Pancreas (tissue), 10 donors: ENCODE measurements around the gene SORCS2. TPM values are rescaled to one million over a fixed set of nuclear protein-coding genes. Genes with fewer than 3 reads are reported as not detected.
A peak's percentile ranks its signal among the peaks of the same experiment; 100 is the strongest.

Experiments
- ATAC-seq, 4 donors: fragments of 200-7000 bp; cut with Tn5 transposase; one replicate each; pipeline versions ENCODE4 v1.8.0 to v1.9.1; 2020; ENCODE audit warnings: mild to moderate bottlenecking in 4 of 4, moderate library complexity in 4 of 4
- DNase-seq, 6 donors: peaks; one replicate each; pipeline ENCODE4 v3.0.0-alpha.2; 2020
- FAIRE-seq: peaks from 2 replicates; lab custom pipeline; 2012; peaks lifted over from hg19 to GRCh38; lab: Jason Lieb, UNC
- H3K27ac ChIP-seq, 4 donors: fragments of 200-600 bp; sonication (generic); 1 replicate in 3 of 4; 2 replicates in 1 of 4; pipeline versions ENCODE4 v1.5.0 to v1.8.0; 2020
- H3K27me3 ChIP-seq, 4 donors: fragments of 200-600 bp; one replicate each; pipeline ENCODE4 v1.8.0; 2021
- H3K36me3 ChIP-seq, 3 donors: fragments of 200-600 bp; sonication (generic) in 1 of 3; one replicate each; pipeline versions ENCODE4 v1.5.0 to v1.8.0; 2020 to 2021
- H3K4me1 ChIP-seq, 3 donors: fragments of 200-600 bp; one replicate each; pipeline ENCODE4 v1.8.0; 2021
- H3K4me3 ChIP-seq, 4 donors: fragments of 200-600 bp; sonication (generic) in 2 of 4; one replicate each; pipeline versions ENCODE4 v1.5.0 to v1.8.0; 2020 to 2021
- H3K9me3 ChIP-seq, 4 donors: fragments of 200-600 bp; one replicate each; pipeline ENCODE4 v1.8.0; 2021
- CTCF ChIP-seq, 4 donors: fragments of 200-600 bp; sonication (generic) in 3 of 4; IDR thresholded peaks; one replicate each; pipeline versions ENCODE4 v1.5.0 to v1.8.0; 2021; ENCODE audit warnings: antibody characterized with exemption in 4 of 4
- WGBS, 2 donors: extraction: QIAGEN DNeasy Blood & Tissue Kit; methylation state at CpG; one replicate each; pipeline ENCODE4 v1.1.7; 2013; 5-methylcytosine and 5-hydroxymethylcytosine counted together
- intact Hi-C, 3 donors: fragments of 100-400 bp; cut with DNase I; formaldehyde crosslinking; loops; one replicate each; pipeline versions ENCODE4 v1.11.1 to v1.14.2; 2022
- polyA plus RNA-seq, 2 donors: library from polyadenylated mRNA; stranded (reverse); fragments of 200-250 nt; gene quantifications; one replicate each; pipeline ENCODE4 v1.2.3, GENCODE V29; 2013
- total RNA-seq, 6 donors: library from RNA; stranded (reverse); fragmentation: NEBNext Ultra II Directional in 4 of 6; extraction: Animal tissue kit (Norgen Biotek cat#: 25700) in 4 of 6; gene quantifications; one replicate each; pipeline versions ENCODE4 v1.2.1 to v1.2.4, GENCODE V29; 2021 to 2023
- donor health status: healthy with polysubstance abuse.
- donor health status: DM: no; HTN: no; CAD: no; lungs with moderate emphysema.
- donor health status: DM: no; HTN: no; CAD: no.
- donor health status: control.
- donor health status: control.
- donor health status: Bipolar disorder and iron deficiency.
- donor health status: DM: yes; HTN: yes; CAD: no.
- donor health status: DM: no; HTN: no; CAD: no.
- donor health status: DM: no; HTN: no; CAD: no.
- donor health status: DM: yes; HTN: yes; CAD: no.

SORCS2 gene
- total and polyA plus RNA-seq, 8 donors, result 0.14 to 1.7 (median 0.42) TPM

- ATAC-seq, result no peak
- no peak for DNase-seq
- H3K4me1 ChIP-seq, result no peaks in the 10 kb centered on the region
- H3K4me3 ChIP-seq, result no peak overlapping the region
- WGBS, 2 donors, result 71 to 72% methylated on average over 28 of the region's 28 CpGs
- no peak for TF ChIP-seq CTCF (IDR thresholded peaks at IDR 0.05)
- intact Hi-C loops, result no loop called here
- H3K9me3 ChIP-seq, result no peaks in the 10 kb centered on the region
- no peak for FAIRE-seq
- no peaks in the 10 kb centered on the region for H3K36me3 ChIP-seq
- no peak overlapping the region for H3K27ac ChIP-seq
- H3K27me3 ChIP-seq, result no peaks in the 10 kb centered on the region
Measured at GRCh38 chr4:7526929-7527535, 334.7 kb downstream of the SORCS2 start.

- H3K4me3 ChIP-seq, result no peak overlapping the region
- no peaks in the 10 kb centered on the region for H3K36me3 ChIP-seq
- intact Hi-C loops, result no loop called here
- no peaks in the 10 kb centered on the region for H3K4me1 ChIP-seq
- no peak for FAIRE-seq
- no peak for TF ChIP-seq CTCF (IDR thresholded peaks at IDR 0.05)
- no peak for ATAC-seq
- H3K9me3 ChIP-seq, result no peaks in the 10 kb centered on the region
- H3K27me3 ChIP-seq, result no peaks in the 10 kb centered on the region
- H3K27ac ChIP-seq, result no peak overlapping the region
- 47 to 55% methylated on average over 12 of the region's 12 CpGs for WGBS, 2 donors
- peak in 1 of 6 donors; percentile 40 for DNase-seq
Measured at GRCh38 chr4:7529368-7530080, 337.2 kb downstream of the SORCS2 start.

DNA sequence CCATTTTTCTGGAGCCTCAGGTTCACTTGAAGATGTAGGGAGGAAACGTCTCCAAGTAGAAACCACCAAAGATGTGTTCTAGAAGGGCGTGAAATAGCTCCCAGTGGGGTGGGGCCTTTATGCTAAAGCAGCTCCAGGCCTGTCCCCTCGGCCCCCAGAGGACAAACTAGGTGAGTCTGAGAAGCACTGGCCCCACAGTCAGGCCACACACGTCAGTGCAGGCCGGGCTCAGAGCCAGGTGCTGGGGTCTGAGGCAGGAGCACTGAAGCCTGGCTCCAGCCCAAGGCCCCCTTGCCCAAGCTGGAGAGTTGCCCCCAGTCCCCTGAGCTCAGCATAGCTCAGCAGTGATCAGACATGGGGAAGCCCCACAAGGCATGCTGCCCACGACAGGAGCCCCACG lies 337.7 kb downstream of the SORCS2 start:
- H3K4me1 ChIP-seq, result no peaks in the 10 kb centered on the region
- ATAC-seq (no peak), DNase-seq (peak in 1 of 6 donors; percentile 35), FAIRE-seq (no peak)
- 46 to 57% methylated on average over 7 of the region's 7 CpGs for WGBS, 2 donors
- H3K36me3 ChIP-seq, result no peaks in the 10 kb centered on the region
- H3K27ac ChIP-seq, result no peak overlapping the region
- H3K9me3 ChIP-seq, result no peaks in the 10 kb centered on the region
- no peaks in the 10 kb centered on the region for H3K27me3 ChIP-seq
- no peak for TF ChIP-seq CTCF (IDR thresholded peaks at IDR 0.05)
- intact Hi-C loops, result no loop called here
- H3K4me3 ChIP-seq, result no peak overlapping the region

GRCh38 chr4:7530932-7531639 lies 338.7 kb downstream of the SORCS2 start:
- Histone ChIP-seq H3K27ac (no peak overlapping the region), H3K4me3 (no peak overlapping the region), H3K27me3 (no peaks in the 10 kb centered on the region), H3K4me1 (no peaks in the 10 kb centered on the region), H3K36me3 (no peaks in the 10 kb centered on the region), H3K9me3 (no peaks in the 10 kb centered on the region)
- TF ChIP-seq CTCF (IDR thresholded peaks at IDR 0.05), result no peak
- WGBS, 2 donors, result 69 to 71% methylated on average over 17 of the region's 17 CpGs
- ATAC-seq (no peak), DNase-seq (no peak), FAIRE-seq (no peak)
- intact Hi-C loops, result no loop called here
